NCI-H226 (cell line): ENCODE data around the gene PATJ.

Source experiments
- DNase-seq: peaks from one replicate; pipeline ENCODE4 v3.0.0-alpha.2; 2015

Gene PATJ

GRCh38 chr1:62057230-62057629, 314.9 kb downstream of the PATJ start:
- DNase-seq: no peak

- DNase-seq: no peak
Observed at GRCh38 chr1:62057641-62058290, 315.5 kb downstream of the PATJ start.

- no peak for DNase-seq
Observed at GRCh38 chr1:62058956-62059355, 316.7 kb downstream of the PATJ start.

DNA sequence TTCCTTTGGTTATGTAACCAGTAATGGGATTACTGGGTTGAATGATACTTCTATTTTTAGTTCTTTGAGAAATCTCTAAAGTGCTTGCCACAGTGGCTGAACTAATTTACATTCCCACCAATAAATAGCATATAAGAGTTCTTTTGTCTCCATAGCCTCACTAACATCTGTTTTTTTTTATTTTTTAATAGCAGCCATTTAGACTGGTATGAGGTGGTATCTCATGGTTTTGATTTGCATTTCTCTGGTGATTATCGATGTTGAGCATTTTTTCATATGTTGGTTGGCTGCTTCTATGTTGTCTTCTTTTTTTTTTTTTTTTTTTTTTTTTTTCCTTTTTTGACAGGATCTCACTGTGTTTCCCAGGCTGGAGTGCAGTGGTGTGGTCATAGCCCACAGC, 319.8 kb downstream of the PATJ start:
- no peak for DNase-seq

DNA sequence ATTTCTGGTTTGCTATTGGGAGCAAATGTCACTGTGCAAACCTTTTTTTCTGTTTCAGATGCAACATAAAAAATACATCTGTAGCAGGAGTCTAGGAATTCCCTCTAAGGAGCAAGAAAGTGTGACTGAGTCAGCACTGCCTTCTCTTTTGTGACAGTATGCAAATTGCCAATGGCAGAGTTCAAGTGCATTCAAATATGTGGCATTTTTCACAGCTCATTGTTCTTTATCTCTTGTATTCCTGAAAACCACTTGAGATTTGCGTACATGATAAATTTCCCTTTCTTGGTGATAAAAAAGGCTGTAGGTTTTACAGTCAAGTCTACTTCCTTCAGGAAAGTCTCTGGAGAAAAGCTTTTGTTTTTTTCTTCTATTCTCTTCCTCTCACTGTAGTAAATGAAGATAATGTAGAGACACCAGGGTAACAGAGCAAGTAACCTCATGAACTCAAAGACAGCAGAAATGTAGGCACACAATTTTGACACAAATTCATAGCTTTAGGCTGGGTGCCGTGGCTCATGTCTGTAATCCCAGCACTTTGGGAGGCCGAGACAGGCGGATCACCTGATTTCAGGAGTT, 322.6 kb downstream of the PATJ start:
- no peak for DNase-seq

DNA sequence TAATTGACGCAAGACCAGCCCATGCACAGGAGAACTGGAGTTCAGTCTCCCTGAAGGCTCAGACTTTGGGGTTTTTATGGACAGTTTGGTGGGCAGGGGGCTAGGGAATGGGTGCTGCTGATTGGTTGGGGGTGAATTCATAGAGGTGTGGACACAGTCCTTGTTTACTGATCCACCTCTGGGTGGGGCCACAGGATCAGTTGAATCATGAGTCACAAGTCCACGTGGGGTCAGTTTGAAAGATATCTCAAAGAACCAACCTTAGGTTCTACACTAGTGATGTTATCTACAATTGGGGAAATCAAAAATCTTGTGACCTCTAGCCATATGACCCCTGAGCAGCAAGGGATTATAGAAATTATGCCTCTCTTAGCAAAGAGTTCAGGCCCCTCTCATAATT, 324.4 kb downstream of the PATJ start:
- DNase-seq: no peak

DNA sequence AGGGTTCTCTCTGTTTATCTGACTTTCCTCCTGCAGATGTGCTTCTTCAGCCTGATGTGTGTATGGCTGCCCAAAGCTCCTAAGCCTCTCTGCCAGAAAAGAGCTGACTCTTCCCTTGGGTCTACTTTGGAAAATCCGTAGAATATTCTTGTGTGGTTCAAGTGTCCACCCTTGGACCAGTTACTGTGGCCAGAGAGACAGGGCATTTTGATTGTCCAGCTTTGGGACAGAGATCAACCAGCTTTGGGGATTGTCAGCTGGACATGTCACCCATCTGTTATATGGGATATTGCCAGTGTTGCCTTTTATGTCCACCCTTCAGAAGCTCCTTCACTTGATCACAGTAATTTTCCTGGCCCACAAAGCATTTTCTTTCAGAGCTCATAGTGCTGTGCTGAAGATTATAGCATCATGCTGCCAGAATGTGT, 326.1 kb downstream of the PATJ start:
- DNase-seq: no peak

DNA sequence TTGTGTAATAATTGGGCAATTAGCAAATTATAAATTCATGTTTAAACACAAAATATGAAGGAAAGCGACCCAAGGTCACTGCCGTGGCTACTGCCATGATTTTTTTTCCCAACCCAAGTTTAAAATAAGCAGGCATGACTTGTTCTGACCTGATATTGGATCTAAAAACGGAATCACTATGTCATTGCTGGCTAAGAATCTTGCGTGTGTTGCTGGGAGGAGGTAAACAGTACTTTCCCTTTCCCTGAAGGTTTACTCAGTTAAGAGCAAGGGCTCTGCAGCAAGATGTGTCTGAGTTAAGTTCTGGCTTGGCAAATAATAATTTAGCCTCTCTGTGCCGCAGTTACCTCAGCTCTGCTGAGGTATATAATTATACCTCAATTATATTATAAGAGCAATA, 326.7 kb downstream of the PATJ start:
- DNase-seq: no peak

GRCh38 chr1:62070384-62071011, 328.2 kb downstream of the PATJ start:
- DNase-seq: no peak

DNA sequence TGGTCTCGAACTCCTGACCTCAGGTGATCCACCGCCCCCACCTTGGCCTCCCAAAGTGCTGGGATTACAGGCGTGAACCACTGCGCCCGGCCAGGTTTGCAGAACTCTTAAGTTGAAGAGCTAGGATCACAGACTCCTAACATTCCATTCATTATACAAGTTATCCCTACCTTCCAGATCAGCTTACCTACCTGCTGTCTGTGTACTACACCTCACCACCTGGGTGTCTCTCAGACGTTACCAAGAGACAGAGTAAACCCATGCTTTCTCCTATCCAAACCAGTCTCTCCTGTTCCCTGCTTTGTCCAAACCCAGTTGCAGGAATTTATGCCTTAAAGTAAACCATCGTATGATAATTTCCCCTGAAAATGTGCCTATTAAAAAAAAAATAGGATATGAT, 329.4 kb downstream of the PATJ start:
- DNase-seq: no peak

- DNase-seq: peak; percentile 81
Observed at GRCh38 chr1:62076286-62076685, 334.0 kb downstream of the PATJ start.

DNA sequence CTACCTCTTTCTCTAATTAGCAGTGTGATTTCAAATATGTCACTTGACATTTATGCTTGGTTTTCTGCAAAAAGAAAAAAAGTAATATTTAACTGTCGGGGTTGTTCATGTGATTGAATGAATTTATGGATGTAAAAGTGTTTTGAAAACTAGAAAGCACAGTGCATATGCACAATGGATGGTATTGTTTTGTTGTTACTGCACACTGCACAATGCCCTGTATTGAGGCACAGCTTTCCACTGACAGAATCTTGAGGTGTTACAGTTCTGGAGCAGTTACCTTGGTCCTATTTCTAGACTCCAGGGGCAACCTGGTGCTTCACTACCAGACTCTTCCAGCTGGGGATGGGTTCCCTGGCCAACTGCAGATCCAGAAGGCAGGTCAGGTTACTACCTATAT, 335.5 kb downstream of the PATJ start:
- DNase-seq: no peak

DNA sequence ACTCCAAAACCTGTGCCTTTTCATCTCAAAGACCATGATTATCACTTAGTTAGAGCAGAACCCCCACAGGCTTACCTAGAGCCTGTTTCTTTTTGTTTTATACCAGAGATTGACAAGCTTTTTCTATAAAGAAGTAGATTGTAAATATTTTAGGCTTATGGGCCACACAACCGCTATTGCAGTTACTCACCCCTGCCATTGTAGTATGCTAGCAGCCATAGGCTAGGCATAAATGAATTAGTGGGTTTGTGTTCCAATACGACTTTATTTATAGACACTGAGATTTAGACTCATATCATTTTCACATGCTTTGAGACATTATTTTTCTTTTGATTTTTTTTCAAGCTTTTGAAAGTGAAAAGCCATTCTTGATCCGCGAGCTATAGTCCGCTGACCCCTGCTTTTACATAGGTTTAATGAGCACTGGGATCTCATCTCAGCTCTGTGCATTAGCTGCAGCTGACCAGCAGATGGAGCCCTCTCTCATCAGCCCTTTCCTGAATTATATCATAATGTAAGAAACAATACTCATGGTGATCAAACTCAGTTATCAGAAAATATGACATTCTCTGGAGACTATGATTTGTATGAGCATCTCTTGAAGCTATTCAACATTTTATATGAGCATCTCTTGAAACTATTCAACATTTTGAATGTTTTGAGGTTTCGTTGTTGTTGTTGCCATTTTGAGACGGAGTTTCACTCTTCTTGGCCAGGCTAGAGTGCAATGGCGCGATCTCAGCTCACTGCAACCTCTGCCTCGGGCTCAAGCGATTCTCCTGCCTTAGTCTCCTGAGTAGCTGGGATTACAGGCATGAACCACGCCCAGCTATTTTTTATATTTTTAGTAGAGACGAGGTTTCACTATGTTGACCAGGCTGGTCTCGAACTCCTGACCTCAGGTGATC, 340.4 kb downstream of the PATJ start:
- DNase-seq: no peak

DNA sequence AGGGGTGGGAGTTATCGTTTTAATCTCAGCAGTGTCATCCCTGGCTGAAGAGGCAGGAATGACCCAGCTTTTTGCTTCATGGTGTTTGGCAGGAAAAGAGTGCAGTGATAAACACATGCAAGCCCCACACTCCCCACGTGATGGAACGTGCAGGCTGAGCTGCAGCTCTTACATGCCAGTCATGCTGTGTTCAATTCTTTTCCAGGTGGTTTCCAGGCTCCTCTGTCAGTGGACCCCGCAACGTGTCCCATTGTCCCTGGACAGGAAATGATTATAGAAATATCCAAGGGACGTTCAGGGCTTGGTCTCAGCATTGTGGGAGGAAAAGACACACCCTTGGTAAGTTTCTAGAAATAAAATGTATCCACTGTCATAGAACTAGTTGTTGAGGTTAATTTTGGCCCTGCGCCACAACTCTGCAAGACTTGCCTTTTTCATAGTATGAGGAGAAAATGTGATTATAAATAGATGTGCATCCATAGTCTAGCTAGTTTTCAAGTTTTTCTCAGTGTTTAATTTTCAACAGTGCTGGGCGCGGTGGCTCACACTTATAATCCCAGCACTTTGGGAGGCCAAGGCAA, 342.1 kb downstream of the PATJ start:
- no peak for DNase-seq

GRCh38 chr1:62088439-62088838, 346.2 kb downstream of the PATJ start:
- DNase-seq: no peak

DNA sequence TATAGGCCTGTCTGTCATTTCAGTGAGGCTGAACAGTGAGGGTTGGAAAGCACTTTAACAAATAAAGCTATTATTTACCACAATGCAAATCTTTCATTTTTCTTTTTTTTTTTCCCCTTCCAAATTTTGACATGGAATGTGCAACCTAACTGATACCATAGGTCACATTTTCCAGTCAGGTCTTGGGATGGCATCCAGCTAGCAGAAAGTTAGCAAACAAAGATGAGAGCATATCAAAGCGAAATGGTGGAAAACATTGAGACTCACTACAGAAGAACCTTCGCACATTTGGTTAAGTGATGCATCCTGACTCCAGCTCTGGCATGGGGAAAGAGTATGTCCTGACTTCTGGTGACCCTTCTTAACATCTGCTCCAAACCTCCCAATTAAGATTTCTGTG, 347.3 kb downstream of the PATJ start:
- no peak for DNase-seq

GRCh38 chr1:62090016-62090415, 347.7 kb downstream of the PATJ start:
- DNase-seq: no peak

DNA sequence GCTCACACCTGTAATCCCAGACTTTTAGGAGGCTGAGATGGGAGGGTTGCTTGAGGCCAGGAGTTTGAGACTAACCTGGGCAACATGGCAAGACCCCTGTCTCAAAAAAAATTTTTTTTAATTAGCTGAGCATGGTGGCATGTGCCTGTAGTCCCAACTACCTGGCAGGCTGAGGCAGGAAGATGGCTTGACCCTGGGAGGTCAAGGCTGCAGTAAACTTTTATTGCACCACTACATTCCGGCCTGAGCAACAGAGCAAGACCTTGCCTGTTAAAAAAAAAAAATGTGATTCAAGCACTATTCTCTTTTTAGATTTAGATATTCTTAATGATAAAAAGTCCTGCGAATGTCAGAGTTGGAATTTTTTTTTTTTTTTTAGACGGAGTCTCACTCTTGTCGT, 349.8 kb downstream of the PATJ start:
- DNase-seq: no peak

GRCh38 chr1:62093261-62093660, 351.0 kb downstream of the PATJ start:
- DNase-seq: no peak

- DNase-seq: no peak
Observed at GRCh38 chr1:62097464-62097863, 355.2 kb downstream of the PATJ start.

GRCh38 chr1:62100442-62100841, 358.2 kb downstream of the PATJ start:
- DNase-seq: no peak

GRCh38 chr1:62103846-62104245, 361.6 kb downstream of the PATJ start:
- no peak for DNase-seq

DNA sequence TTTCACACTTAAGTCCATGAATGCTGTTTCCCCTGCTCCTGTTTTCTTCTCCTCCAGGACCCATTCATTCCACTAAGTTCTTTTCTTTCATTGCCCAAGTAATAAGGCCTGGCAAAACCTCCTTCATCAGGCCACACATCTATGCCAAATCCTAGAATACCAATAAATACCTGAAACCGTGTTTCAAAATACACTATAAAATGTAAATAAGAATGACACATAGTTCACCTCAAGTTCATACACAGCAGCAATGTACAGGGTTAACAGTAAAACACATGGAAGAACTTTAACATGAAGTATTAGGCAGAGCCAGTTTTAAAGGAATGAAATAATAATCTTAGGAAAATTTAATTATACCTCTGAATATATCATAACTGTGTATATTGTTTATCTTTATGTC, 365.6 kb downstream of the PATJ start:
- no peak for DNase-seq
